Endodermal cell (in vitro differentiated cells): ENCODE results near the gene TBC1D22B. TPM values are rescaled to one million over a fixed set of nuclear protein-coding genes. Genes with fewer than 3 reads are reported as not detected.

Experiments used
- DNase-seq: peaks from one replicate; pipeline ENCODE4 v3.0.0-alpha.2; 2017
- H3K27ac ChIP-seq: 2 replicates; pipeline ENCODE4 v1.5.1; 2013; ENCODE audit warnings: mild to moderate bottlenecking, low read depth, low read length, moderate library complexity
- H3K27me3 ChIP-seq: 2 replicates; pipeline ENCODE4 v1.6.1; 2013; ENCODE audit warnings: mild to moderate bottlenecking, low read length, moderate library complexity; ENCODE audit not compliant: insufficient read depth, control insufficient read depth, poor library complexity, severe bottlenecking
- H3K36me3 ChIP-seq: 2 replicates; pipeline ENCODE4 v1.7.0; 2013; ENCODE audit warnings: mild to moderate bottlenecking, low read length, moderate library complexity; ENCODE audit not compliant: control insufficient read depth, insufficient read depth
- H3K4me1 ChIP-seq: one replicate; pipeline ENCODE4 v1.7.0; 2013; ENCODE audit warnings: low read length; ENCODE audit not compliant: control insufficient read depth, insufficient read depth
- H3K4me3 ChIP-seq: 2 replicates; pipeline ENCODE4 v1.5.1; 2013; ENCODE audit warnings: mild to moderate bottlenecking, low read length, moderate library complexity
- H3K9ac ChIP-seq: 2 replicates; pipeline ENCODE4 v1.6.1; 2013; ENCODE audit warnings: mild to moderate bottlenecking, low read length, moderate library complexity; ENCODE audit not compliant: poor library complexity, severe bottlenecking; ENCODE audit errors: extremely low read depth
- H3K9me3 ChIP-seq: 2 replicates; pipeline ENCODE4 v1.6.1; 2013; ENCODE audit warnings: mild to moderate bottlenecking, low read length, moderate library complexity; ENCODE audit not compliant: control insufficient read depth
- H3K27ac Mint-ChIP-seq: 2 replicates; pipeline ENCODE4 v1.8.0; 2020; ENCODE audit warnings: mixed read lengths
- H3K27me3 Mint-ChIP-seq: 2 replicates; pipeline ENCODE4 v1.8.0; 2021; ENCODE audit warnings: mild to moderate bottlenecking, mixed read lengths; ENCODE audit not compliant: insufficient read depth
- H3K36me3 Mint-ChIP-seq: 2 replicates; pipeline ENCODE4 v1.8.0; 2020; ENCODE audit warnings: low read depth, mixed read lengths
- H3K4me1 Mint-ChIP-seq: 2 replicates; pipeline ENCODE4 v1.8.0; 2020; ENCODE audit warnings: mixed read lengths
- H3K4me3 Mint-ChIP-seq: 2 replicates; pipeline ENCODE4 v1.8.0; 2020; ENCODE audit warnings: mild to moderate bottlenecking, moderate library complexity, mixed read lengths
- H3K9me3 Mint-ChIP-seq: 2 replicates; pipeline ENCODE4 v1.8.0; 2020; ENCODE audit warnings: mild to moderate bottlenecking, mixed read lengths
- CTCF ChIP-seq: fragments of 200-600 bp; sonication (generic); conservative IDR thresholded peaks from 2 replicates; pipeline ENCODE4 v1.5.0; 2021; ENCODE audit warnings: antibody characterized with exemption, mild to moderate bottlenecking
- WGBS, 2 experiments: methylation state at CpG; one replicate each; pipeline versions ENCODE4 v1.1.5 to v1.1.7; 2013; ENCODE audit warnings: missing lambda C conversion rate in 2 of 2, mixed read lengths in 1 of 2; ENCODE audit not compliant: insufficient coverage in 1 of 2, insufficient read length in 1 of 2; 5-methylcytosine and 5-hydroxymethylcytosine counted together
- total RNA-seq, 2 donors: library from RNA; stranded (reverse); fragmentation: NEBNext Ultra II Directional in 1 of 2; extraction: Animal tissue kit (Norgen Biotek cat#: 25700) in 1 of 2; gene quantifications; 2 replicates in 1 of 2; 3 replicates in 1 of 2; pipeline ENCODE4 v1.2.1, GENCODE V29; 2021

The TBC1D22B gene
- total RNA-seq, 2 donors from 2014 or later = 13.8 to 20.1 TPM

- H3K9me3 Mint-ChIP-seq = no peaks in the 10 kb centered on the region
- H3K36me3 Mint-ChIP-seq = peaks cover 59% of the 10 kb centered on the region
- Histone ChIP-seq H3K4me1 (no peaks in the 10 kb centered on the region), H3K4me3 (no peak overlapping the region), H3K27ac (no peak overlapping the region), H3K36me3 (peaks cover 75% of the 10 kb centered on the region), H3K9me3 (no peaks in the 10 kb centered on the region), H3K27me3 (no peaks in the 10 kb centered on the region), H3K9ac (no peak overlapping the region)
- H3K27ac Mint-ChIP-seq = no peak overlapping the region
- no peaks in the 10 kb centered on the region for H3K4me1 Mint-ChIP-seq
- H3K4me3 Mint-ChIP-seq = no peak overlapping the region
- no peak for DNase-seq
- no peak for TF ChIP-seq CTCF
- no peaks in the 10 kb centered on the region for H3K27me3 Mint-ChIP-seq
- 89 to 93% methylated on average over 3 to 4 of the region's 4 CpGs for WGBS, 2 experiments
Observed at GRCh38 chr6:37285861-37286311, 28.3 kb downstream of the TBC1D22B start.

GRCh38 chr6:37287519-37288157 lies 30.1 kb downstream of the TBC1D22B start:
- no peak overlapping the region for H3K9ac ChIP-seq
- WGBS, 2 experiments = 90 to 96% methylated on average over 2 of the region's 2 CpGs
- H3K36me3 Mint-ChIP-seq = peaks cover 70% of the 10 kb centered on the region
- no peaks in the 10 kb centered on the region for H3K4me1 Mint-ChIP-seq
- no peaks in the 10 kb centered on the region for H3K27me3 Mint-ChIP-seq
- no peak overlapping the region for H3K27ac Mint-ChIP-seq
- no peak overlapping the region for H3K4me3 ChIP-seq
- no peak overlapping the region for H3K27ac ChIP-seq
- H3K27me3 ChIP-seq = no peaks in the 10 kb centered on the region
- H3K36me3 ChIP-seq = peaks cover 90% of the 10 kb centered on the region
- H3K9me3 ChIP-seq = no peaks in the 10 kb centered on the region
- DNase-seq = no peak
- H3K4me1 ChIP-seq = no peaks in the 10 kb centered on the region
- H3K9me3 Mint-ChIP-seq = no peaks in the 10 kb centered on the region
- no peak overlapping the region for H3K4me3 Mint-ChIP-seq
- no peak for TF ChIP-seq CTCF

- no peak for TF ChIP-seq CTCF
- Histone ChIP-seq H3K36me3 (peaks cover 87% of the 10 kb centered on the region), H3K4me1 (no peaks in the 10 kb centered on the region), H3K4me3 (no peak overlapping the region), H3K9ac (no peak overlapping the region), H3K9me3 (no peaks in the 10 kb centered on the region), H3K27ac (no peak overlapping the region), H3K27me3 (no peaks in the 10 kb centered on the region)
- 89 to 90% methylated on average over 1 to 2 of the region's 2 CpGs for WGBS, 2 experiments
- DNase-seq = no peak
- Mint-ChIP-seq H3K4me1 (no peaks in the 10 kb centered on the region), H3K9me3 (no peaks in the 10 kb centered on the region), H3K4me3 (no peak overlapping the region), H3K36me3 (peaks cover 66% of the 10 kb centered on the region), H3K27ac (no peak overlapping the region), H3K27me3 (no peaks in the 10 kb centered on the region)
Observed at GRCh38 chr6:37288247-37288646, 30.7 kb downstream of the TBC1D22B start.
